Measurements from ENCODE around the gene TBC1D1.

The TBC1D1 gene

GRCh38 chr4:38049545-38050170, 158.8 kb downstream of the TBC1D1 start:
- no peak for DNase-seq (ENCODE audit: low read depth)

- no peak for DNase-seq (ENCODE audit: low read depth)
These were observed 159.9 kb downstream of the TBC1D1 start for GRCh38 chr4:38050560-38051350.

GRCh38 chr4:38055566-38055965, 164.7 kb downstream of the TBC1D1 start:
- no peak for DNase-seq (ENCODE audit: low read depth)

- DNase-seq (ENCODE audit: low read depth), result no peak
These were observed 165.3 kb downstream of the TBC1D1 start for GRCh38 chr4:38056011-38056685.

- no peak for DNase-seq (ENCODE audit: low read depth)
These were observed 167.3 kb downstream of the TBC1D1 start for GRCh38 chr4:38058151-38058550.

- DNase-seq (ENCODE audit: low read depth), result no peak
These were observed 170.0 kb downstream of the TBC1D1 start for GRCh38 chr4:38060829-38061431.

- DNase-seq (ENCODE audit: low read depth), result peak; percentile 48
These were observed 171.3 kb downstream of the TBC1D1 start for GRCh38 chr4:38062088-38062775.

- no peak for DNase-seq (ENCODE audit: low read depth)
These were observed 171.9 kb downstream of the TBC1D1 start for GRCh38 chr4:38062776-38063097.

- no peak for DNase-seq (ENCODE audit: low read depth)
These were observed 174.3 kb downstream of the TBC1D1 start for GRCh38 chr4:38065176-38065575.

- no peak for DNase-seq (ENCODE audit: low read depth)
These were observed 175.0 kb downstream of the TBC1D1 start for GRCh38 chr4:38065900-38066299.

GRCh38 chr4:38067499-38067898, 176.6 kb downstream of the TBC1D1 start:
- no peak for DNase-seq (ENCODE audit: low read depth)

- DNase-seq (ENCODE audit: low read depth), result no peak
These were observed 177.2 kb downstream of the TBC1D1 start for GRCh38 chr4:38068107-38068506.

- peak; percentile 8 for DNase-seq (ENCODE audit: low read depth)
These were observed 178.4 kb downstream of the TBC1D1 start for GRCh38 chr4:38069271-38069760.

GRCh38 chr4:38071801-38072431, 181.0 kb downstream of the TBC1D1 start:
- no peak for DNase-seq (ENCODE audit: low read depth)

- no peak for DNase-seq (ENCODE audit: low read depth)
These were observed 181.7 kb downstream of the TBC1D1 start for GRCh38 chr4:38072578-38072977.

GRCh38 chr4:38073596-38074234, 182.8 kb downstream of the TBC1D1 start:
- no peak for DNase-seq (ENCODE audit: low read depth)

- DNase-seq (ENCODE audit: low read depth), result no peak
These were observed 184.7 kb downstream of the TBC1D1 start for GRCh38 chr4:38075370-38076152.

GRCh38 chr4:38076153-38076669, 185.3 kb downstream of the TBC1D1 start:
- DNase-seq (ENCODE audit: low read depth), result no peak

- DNase-seq (ENCODE audit: low read depth), result no peak
These were observed 187.1 kb downstream of the TBC1D1 start for GRCh38 chr4:38077791-38078489.
